K562 (cell line): ENCODE measurements around the gene ASB15. TPM values are rescaled to one million over a fixed set of nuclear protein-coding genes. Genes with fewer than 3 reads are reported as not detected.

ENCODE experiments used
- ATF1 ChIP-seq, 2 experiments: fragments of 450-650 bp in 1 of 2; IDR thresholded peaks; 2 replicates each; pipeline ENCODE4 v1.6.1; 2016; ENCODE audit warnings: missing compliant biosample characterization in 1 of 2, missing genetic modification characterization in 1 of 2
- CLOCK ChIP-seq: fragments of 250-450 bp; sonication (Bioruptor Pico); IDR thresholded peaks from 2 replicates; pipeline ENCODE4 v1.4.0; 2020; ENCODE audit warnings: mild to moderate bottlenecking, moderate library complexity, borderline replicate concordance
- GATAD2A ChIP-seq: fragments of 450-650 bp; IDR thresholded peaks from 2 replicates; pipeline ENCODE4 v1.6.1; 2017
- MYC ChIP-seq, 2 experiments: fragments of 250-450 bp in 1 of 2; sonication (Bioruptor Pico) in 1 of 2; IDR thresholded peaks; 2 replicates each; pipeline versions ENCODE4 v1.5.1 to v1.6.1; 2012 to 2021; ENCODE audit warnings: low read depth in 2 of 2, borderline replicate concordance in 1 of 2, improper control_type of control experiment in 1 of 2, low read length in 1 of 2, mild to moderate bottlenecking in 1 of 2, moderate library complexity in 1 of 2
- ZNF444 ChIP-seq: fragments of 250-450 bp; sonication (Bioruptor Pico); IDR thresholded peaks from 2 replicates; pipeline ENCODE4 v1.4.0; 2020; ENCODE audit warnings: mild to moderate bottlenecking, moderate library complexity
- polyA plus RNA-seq, 8 experiments: library from polyadenylated mRNA; depleted of rRNA in 4 of 8; stranded (reverse) in 5 of 8; unstranded in 3 of 8; fragments of >200 nt; fragmentation: Nextera tagmentation in 2 of 8; fragmentation: Illumina TruSeq in 1 of 8; extraction: Ambion mirVana in 2 of 8; extraction: Trizol in 1 of 8; gene quantifications; 2 replicates each; pipeline versions ENCODE4 v1.2.1 to v1.2.3, GENCODE V29; 2011 to 2014; ENCODE audit warnings: inconsistent platforms in 1 of 8, missing spikeins in 1 of 8
- total RNA-seq, 7 experiments: library from RNA; depleted of rRNA in 6 of 7; stranded (reverse); fragments of >200 nt in 6 of 7; fragmentation: Illumina TruSeq in 2 of 7; extraction: Trizol in 2 of 7; gene quantifications; 2 replicates each; pipeline versions ENCODE4 v1.2.1 to v1.2.3, GENCODE V29; 2011 to 2021; ENCODE audit warnings: low replicate concordance in 1 of 7
- TF ChIP-seq, protein P1 (sequence below): fragments of 450-650 bp; IDR thresholded peaks from one replicate; pipeline ENCODE4 v1.6.1; 2018; ENCODE audit warnings: mild to moderate bottlenecking, moderate library complexity; ENCODE audit not compliant: partially characterized antibody
- TF ChIP-seq, protein P2 (sequence below): fragments of 450-650 bp; IDR thresholded peaks from 2 replicates; pipeline ENCODE4 v1.6.1; 2016; ENCODE audit warnings: mild to moderate bottlenecking, moderate library complexity

The ASB15 gene
- total and polyA plus RNA-seq, 9 of the 15 experiments (the other 6 are each of a cell fraction or from before 2014, with no cell fraction given), result 0.03 to 0.14 (median 0.04) TPM; not detected in 3

- TF ChIP-seq CLOCK (CRISPR knock-in tag), result no peak
- no peak for TF ChIP-seq ATF1 (CRISPR knock-in tag; IDR thresholded peaks at IDR 0.05)
- TF ChIP-seq ATF1 (tag; IDR thresholded peaks at IDR 0.05), result peak; percentile 41; the same call in 1 of the 2 replicates
- TF ChIP-seq, protein P1, sequence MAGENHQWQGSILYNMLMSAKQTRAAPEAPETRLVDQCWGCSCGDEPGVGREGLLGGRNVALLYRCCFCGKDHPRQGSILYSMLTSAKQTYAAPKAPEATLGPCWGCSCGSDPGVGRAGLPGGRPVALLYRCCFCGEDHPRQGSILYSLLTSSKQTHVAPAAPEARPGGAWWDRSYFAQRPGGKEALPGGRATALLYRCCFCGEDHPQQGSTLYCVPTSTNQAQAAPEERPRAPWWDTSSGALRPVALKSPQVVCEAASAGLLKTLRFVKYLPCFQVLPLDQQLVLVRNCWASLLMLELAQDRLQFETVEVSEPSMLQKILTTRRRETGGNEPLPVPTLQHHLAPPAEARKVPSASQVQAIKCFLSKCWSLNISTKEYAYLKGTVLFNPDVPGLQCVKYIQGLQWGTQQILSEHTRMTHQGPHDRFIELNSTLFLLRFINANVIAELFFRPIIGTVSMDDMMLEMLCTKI, result no peak
- no peak for TF ChIP-seq ZNF444 (CRISPR knock-in tag)
- no peak for TF ChIP-seq GATAD2A
- TF ChIP-seq MYC (IDR thresholded peaks at IDR 0.05; ENCODE audit: low read depth, low read length), result peak; percentile 66; the same call in 1 of the 2 replicates
- TF ChIP-seq MYC (CRISPR knock-in tag; IDR thresholded peaks at IDR 0.05; ENCODE audit: borderline replicate concordance, low read depth), result 0 out of 2 replicates have a peak, but pooled peaks have one; percentile 49
- TF ChIP-seq, protein P2, sequence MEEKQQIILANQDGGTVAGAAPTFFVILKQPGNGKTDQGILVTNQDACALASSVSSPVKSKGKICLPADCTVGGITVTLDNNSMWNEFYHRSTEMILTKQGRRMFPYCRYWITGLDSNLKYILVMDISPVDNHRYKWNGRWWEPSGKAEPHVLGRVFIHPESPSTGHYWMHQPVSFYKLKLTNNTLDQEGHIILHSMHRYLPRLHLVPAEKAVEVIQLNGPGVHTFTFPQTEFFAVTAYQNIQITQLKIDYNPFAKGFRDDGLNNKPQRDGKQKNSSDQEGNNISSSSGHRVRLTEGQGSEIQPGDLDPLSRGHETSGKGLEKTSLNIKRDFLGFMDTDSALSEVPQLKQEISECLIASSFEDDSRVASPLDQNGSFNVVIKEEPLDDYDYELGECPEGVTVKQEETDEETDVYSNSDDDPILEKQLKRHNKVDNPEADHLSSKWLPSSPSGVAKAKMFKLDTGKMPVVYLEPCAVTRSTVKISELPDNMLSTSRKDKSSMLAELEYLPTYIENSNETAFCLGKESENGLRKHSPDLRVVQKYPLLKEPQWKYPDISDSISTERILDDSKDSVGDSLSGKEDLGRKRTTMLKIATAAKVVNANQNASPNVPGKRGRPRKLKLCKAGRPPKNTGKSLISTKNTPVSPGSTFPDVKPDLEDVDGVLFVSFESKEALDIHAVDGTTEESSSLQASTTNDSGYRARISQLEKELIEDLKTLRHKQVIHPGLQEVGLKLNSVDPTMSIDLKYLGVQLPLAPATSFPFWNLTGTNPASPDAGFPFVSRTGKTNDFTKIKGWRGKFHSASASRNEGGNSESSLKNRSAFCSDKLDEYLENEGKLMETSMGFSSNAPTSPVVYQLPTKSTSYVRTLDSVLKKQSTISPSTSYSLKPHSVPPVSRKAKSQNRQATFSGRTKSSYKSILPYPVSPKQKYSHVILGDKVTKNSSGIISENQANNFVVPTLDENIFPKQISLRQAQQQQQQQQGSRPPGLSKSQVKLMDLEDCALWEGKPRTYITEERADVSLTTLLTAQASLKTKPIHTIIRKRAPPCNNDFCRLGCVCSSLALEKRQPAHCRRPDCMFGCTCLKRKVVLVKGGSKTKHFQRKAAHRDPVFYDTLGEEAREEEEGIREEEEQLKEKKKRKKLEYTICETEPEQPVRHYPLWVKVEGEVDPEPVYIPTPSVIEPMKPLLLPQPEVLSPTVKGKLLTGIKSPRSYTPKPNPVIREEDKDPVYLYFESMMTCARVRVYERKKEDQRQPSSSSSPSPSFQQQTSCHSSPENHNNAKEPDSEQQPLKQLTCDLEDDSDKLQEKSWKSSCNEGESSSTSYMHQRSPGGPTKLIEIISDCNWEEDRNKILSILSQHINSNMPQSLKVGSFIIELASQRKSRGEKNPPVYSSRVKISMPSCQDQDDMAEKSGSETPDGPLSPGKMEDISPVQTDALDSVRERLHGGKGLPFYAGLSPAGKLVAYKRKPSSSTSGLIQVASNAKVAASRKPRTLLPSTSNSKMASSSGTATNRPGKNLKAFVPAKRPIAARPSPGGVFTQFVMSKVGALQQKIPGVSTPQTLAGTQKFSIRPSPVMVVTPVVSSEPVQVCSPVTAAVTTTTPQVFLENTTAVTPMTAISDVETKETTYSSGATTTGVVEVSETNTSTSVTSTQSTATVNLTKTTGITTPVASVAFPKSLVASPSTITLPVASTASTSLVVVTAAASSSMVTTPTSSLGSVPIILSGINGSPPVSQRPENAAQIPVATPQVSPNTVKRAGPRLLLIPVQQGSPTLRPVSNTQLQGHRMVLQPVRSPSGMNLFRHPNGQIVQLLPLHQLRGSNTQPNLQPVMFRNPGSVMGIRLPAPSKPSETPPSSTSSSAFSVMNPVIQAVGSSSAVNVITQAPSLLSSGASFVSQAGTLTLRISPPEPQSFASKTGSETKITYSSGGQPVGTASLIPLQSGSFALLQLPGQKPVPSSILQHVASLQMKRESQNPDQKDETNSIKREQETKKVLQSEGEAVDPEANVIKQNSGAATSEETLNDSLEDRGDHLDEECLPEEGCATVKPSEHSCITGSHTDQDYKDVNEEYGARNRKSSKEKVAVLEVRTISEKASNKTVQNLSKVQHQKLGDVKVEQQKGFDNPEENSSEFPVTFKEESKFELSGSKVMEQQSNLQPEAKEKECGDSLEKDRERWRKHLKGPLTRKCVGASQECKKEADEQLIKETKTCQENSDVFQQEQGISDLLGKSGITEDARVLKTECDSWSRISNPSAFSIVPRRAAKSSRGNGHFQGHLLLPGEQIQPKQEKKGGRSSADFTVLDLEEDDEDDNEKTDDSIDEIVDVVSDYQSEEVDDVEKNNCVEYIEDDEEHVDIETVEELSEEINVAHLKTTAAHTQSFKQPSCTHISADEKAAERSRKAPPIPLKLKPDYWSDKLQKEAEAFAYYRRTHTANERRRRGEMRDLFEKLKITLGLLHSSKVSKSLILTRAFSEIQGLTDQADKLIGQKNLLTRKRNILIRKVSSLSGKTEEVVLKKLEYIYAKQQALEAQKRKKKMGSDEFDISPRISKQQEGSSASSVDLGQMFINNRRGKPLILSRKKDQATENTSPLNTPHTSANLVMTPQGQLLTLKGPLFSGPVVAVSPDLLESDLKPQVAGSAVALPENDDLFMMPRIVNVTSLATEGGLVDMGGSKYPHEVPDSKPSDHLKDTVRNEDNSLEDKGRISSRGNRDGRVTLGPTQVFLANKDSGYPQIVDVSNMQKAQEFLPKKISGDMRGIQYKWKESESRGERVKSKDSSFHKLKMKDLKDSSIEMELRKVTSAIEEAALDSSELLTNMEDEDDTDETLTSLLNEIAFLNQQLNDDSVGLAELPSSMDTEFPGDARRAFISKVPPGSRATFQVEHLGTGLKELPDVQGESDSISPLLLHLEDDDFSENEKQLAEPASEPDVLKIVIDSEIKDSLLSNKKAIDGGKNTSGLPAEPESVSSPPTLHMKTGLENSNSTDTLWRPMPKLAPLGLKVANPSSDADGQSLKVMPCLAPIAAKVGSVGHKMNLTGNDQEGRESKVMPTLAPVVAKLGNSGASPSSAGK, result peak; percentile 70
Measured at GRCh38 chr7:123608991-123609882, 7.6 kb downstream of the ASB15 start (continued).
